ENCODE data around the gene USP34. TPM values are rescaled to one million over a fixed set of nuclear protein-coding genes. Genes with fewer than 3 reads are reported as not detected.
"Not testable (repeated sequence)": the region's sequence is repeated elsewhere in the genome, so short reads cannot be mapped to it uniquely, and the experiment has no call there.

The USP34 gene
- total RNA-seq, 1 donor from 2014 or later: 107 TPM

GRCh38 chr2:61162721-61163120 lies 308.2 kb downstream of the USP34 start:
- DNase-seq (ENCODE audit: low read depth): no peak

GRCh38 chr2:61161888-61162287 lies 309.0 kb downstream of the USP34 start, which contains the start of gene C2orf74:
C2orf74 (plus strand) TSS chr2:61162188; CDS start chr2:61162515, 327 bp downstream.
- no peak for DNase-seq (ENCODE audit: low read depth)

- DNase-seq (ENCODE audit: low read depth): no peak
Observed at GRCh38 chr2:61158356-61158955, 312.4 kb downstream of the USP34 start.

- no peak for DNase-seq (ENCODE audit: low read depth)
Observed at GRCh38 chr2:61157371-61158003, 313.4 kb downstream of the USP34 start.

- peak; percentile 47 for DNase-seq (ENCODE audit: low read depth)
Observed at GRCh38 chr2:61151436-61151835, 319.5 kb downstream of the USP34 start.

GRCh38 chr2:61149074-61149473 lies 321.8 kb downstream of the USP34 start:
- DNase-seq (ENCODE audit: low read depth): no peak

GRCh38 chr2:61148091-61148490 lies 322.8 kb downstream of the USP34 start:
- DNase-seq (ENCODE audit: low read depth): not testable (repeated sequence)

- no peak for DNase-seq (ENCODE audit: low read depth)
Observed at GRCh38 chr2:61145990-61146389, 324.9 kb downstream of the USP34 start.

GRCh38 chr2:61144697-61145268 lies 326.1 kb downstream of the USP34 start:
- peak; percentile 99 for DNase-seq (ENCODE audit: low read depth)

GRCh38 chr2:61141151-61141550 lies 329.7 kb downstream of the USP34 start:
- no peak for DNase-seq (ENCODE audit: low read depth)

- DNase-seq (ENCODE audit: low read depth): no peak
Observed at GRCh38 chr2:61138859-61139258, 332.0 kb downstream of the USP34 start.

Other genes starting within 250 kb of the USP34 start
- 137 and 161 TPM in 2 replicates for gene XPO1, start 67.3 kb upstream of the USP34 start, total RNA-seq